GM19455 (cell line): Measurements from ENCODE around the gene PRRC2B.
"Not testable (repeated sequence)": the region's sequence is repeated elsewhere in the genome, so short reads cannot be mapped to it uniquely, and the experiment has no call there.

Source experiments
- ATAC-seq: cut with Tn5 transposase; IDR thresholded peaks from one replicate; pipeline ENCODE4 v1.9.1; 2021; ENCODE audit not compliant: unreplicated experiment

Gene PRRC2B

DNA sequence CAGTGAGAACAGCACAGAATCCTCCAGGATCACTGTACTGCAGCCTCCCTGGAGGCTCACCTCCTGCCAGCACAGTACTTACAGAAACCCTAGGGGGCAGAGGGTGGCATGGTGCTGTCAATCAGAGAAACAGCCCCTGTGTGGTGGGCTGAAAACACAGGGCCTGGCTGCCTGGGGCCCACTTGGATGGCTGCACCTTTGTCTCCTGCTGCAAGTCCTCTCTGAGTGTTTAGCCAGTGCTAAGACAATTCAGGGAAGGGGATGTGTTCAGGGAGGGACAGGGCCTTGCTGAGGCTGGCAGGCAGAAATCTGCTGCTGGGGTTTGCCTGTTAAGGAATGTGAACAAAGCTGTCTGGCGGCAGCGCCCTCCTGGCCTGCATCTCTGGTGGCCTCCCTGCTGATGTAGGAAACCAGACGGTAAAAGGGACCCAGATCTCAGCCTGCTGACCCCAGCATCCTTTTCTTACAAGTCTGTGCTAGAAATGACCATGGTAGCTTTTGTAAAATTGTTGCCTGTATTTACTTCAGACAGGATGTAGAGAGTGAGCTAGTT, 39.5 kb downstream of the PRRC2B start:
- no peak for ATAC-seq

DNA sequence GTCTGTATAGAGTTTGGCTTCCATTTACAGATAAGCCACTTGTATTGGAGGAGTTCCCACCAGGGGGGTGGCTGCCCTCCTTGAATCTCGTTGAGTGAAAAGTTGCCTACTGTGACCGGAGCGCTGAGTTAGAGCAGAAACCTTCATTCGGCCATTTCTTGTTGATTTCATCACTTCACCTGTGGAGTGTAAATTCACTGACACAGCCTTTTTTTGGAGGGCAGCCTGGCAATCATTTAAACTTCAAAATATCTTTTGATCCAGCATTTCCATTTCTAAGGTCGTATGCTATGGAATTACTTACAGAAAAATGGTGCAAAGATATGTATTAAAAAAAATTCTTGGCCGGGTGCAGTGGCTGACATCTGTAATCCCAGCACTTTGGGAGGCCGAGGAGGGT, 40.8 kb downstream of the PRRC2B start:
- ATAC-seq = no peak

DNA sequence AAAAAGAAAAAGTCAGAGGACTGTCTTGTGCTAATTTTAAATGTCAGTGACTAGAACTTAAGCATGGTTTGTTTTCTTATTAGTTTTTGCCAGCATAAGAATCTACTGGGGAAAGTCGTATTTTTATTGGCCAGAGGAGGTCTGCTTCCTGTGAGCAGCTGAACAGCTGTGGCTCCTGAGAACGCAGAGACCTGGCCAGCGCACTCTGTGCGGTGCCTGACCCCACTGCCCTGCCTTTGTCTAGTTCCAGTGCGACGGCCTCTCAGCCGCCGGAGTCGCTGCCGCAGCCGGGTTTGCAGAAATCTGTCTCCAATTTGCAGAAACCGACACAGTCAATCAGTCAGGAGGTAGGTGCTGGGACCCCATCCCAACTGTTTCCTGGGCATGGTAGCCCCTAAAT, 42.5 kb downstream of the PRRC2B start:
- ATAC-seq = no peak

DNA sequence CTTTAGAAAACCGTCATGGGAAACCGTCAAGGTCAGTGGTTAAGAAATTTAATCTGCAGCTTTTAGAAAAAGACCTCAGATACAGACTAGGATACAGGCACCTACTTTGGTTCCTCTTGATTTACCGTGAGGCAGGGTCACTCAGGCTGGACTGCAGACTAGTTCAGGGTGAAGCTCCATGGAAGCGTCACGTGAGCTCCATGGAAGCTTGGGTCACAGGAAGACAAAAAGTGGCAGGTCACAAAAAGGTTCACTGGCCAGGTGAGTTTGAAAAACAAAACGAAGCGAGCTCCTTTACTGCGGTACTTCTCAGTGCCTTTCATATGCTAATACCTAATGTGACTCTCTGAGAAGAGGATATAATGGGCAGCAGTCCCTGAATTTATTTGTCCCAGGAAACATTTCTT, 43.0 kb downstream of the PRRC2B start:
- no peak for ATAC-seq

DNA sequence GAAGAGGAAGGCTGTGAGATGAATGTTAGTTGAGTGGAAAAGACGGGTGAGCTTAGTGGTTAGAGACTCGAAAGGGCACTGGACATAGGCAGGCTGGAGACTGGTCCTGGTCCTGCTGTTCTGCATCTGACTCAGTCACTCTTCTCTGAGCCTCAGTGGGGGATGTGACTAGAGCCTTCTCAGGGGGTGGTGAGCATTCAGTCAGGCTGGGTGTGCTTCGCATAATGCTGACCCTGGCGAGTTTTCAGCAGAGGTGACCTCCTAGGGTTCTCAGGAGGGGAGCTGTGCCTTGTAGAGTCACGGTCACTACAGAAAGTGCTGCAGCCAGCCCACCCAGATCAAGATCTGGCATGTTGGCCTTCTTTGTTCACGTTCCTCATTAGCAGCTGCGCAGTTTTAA, 44.3 kb downstream of the PRRC2B start:
- no peak for ATAC-seq

DNA sequence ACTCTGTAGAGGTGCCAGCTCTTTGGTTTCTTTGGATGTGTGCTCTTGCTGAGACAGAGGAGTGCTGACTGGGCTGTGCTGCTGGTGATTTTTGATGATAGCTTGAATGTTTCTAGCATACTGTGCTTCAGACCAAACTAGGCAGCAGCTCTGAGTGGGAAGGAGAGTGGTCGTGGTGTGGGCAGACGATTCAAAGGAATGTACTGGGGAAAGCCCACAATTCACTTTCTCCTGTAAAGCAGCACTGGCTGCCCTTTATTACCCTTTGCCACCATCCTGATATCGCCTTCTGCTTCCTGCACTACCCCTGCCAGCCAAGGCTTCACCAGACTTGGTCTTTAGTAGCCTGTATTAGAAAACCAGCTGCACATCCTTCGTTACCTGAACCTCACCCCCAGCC, 45.3 kb downstream of the PRRC2B start:
- ATAC-seq = no peak

DNA sequence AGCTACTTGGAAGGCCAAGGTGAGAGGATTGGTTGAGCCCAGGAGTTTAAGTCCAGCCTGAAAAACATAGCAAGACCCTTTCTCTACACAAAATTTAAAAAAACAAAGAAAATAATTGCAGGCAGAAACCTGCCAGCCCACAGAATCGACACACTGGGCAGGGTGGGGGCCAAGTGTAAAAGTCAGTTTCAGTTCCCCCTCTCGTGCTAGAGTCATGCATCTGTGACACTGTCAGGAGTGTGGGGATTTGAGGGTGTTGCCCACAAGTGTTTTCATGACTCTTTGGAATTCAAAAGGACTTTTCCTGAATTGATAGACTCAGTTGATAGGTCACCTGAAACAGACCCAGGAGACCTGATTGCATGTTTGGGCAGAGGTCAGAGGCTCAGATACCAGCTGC, 47.6 kb downstream of the PRRC2B start:
- no peak for ATAC-seq

DNA sequence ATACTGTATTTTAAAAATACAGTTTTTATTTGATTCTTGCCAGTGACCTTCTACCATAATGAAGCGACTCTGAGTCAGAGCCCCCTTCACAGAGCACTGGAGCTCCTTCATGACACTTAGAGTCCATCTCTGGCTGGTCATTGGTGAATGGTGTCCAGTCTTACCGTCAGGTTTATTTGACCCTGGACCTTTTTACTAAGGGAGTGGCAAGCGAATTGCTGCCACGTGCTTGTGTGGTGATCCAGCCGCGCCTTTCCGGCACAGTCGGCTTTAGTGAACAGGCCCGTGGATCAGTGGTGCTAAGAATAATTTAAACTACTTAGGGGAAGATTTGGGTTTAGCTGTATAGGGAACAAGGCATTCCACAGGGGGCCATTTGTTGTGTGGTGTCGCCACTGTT, 48.5 kb downstream of the PRRC2B start:
- no peak for ATAC-seq

DNA sequence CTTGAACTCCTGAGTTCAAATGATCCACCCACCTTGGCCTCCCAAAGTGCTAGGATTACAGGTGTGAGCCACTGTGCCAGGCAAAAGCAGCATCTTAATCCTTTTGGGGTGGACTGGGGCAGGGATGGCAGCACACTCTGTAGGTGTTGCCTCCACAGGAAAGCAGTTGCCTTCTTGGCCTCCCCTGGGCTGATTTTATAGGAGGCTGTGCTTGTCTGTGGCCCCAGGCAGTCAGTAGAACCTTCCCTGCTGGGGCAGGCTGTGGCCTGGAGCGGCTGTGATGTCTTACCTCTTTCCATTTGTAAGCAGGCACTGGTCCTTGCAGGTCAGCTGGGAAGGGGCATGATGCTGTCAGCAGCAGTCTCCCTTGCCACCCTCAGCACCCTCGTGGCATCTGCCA, 49.8 kb downstream of the PRRC2B start:
- no peak for ATAC-seq

DNA sequence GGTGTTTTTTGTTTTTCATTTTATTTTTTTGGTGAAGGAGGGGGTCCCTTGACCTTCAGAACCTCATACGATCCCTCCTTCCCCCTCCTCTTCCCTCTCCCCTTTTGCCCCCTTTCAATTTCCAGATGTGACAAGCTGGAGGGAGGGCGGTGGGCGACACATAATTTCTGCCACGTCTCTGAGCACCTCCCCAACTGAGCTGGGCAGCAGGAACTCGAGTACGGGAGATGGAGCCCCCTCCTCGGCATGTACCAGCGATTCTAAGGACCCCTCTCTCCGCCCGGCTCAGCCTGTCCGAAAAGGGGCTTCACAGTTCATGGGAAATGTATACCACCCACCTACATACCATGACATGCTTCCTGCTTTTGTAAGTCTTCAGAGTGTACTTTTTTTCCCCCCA, 52.4 kb downstream of the PRRC2B start:
- ATAC-seq = no peak

DNA sequence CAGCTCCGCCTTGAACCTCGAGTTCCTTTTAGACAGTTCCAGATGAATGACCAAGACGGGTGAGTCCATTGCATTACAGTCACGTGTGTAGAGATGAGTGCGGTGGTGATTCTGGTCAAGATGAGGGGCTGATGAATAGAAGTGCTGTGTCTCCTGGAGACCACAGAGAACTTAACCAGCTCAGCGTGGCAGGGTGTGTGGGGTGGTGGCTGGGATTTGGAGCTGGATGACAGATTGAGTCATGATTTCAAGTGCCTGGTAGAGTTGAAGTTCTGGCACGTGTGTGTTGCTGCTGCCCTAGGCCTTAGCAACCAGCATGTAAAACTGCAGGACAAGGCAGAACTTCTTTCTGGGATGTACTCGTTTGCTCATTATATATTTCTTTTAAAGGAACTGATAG, 53.3 kb downstream of the PRRC2B start:
- no peak for ATAC-seq

DNA sequence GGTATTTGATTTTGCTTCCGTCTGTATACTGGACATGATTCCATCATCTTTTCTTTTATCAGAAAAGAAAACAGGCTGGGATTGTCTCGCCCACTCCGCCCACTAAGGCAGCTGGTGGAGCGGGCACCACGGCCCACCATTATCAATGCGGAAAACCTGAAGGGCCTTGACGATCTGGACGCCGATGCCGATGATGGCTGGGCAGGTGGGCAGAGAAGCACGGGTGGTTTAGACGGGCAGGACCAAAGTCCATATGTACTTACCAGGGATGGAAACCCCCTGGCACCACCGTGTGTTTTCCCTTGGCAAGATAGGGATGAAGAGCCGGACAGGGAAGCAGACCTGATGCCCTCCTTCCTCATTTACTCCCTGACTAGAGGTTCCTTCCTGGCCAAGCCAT, 53.7 kb downstream of the PRRC2B start:
- no peak for ATAC-seq

DNA sequence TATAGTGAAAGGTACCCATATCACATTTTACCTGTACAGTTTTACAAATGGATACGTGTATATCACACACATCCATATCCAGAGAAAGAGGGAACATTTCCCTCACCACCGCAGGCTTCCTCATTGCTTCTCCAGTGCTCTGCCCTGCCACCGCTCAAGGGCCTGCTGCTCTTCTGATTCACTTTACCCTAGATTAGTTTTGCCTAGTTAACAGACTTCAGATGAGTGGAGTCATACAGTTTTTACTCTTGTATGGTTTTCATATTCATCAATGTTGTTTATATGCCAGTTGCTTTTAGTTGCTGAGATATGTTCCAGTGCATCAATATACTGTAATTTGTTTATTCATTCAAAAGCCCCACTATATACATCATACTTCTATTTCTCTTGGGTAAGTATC, 54.9 kb downstream of the PRRC2B start:
- ATAC-seq = no peak

DNA sequence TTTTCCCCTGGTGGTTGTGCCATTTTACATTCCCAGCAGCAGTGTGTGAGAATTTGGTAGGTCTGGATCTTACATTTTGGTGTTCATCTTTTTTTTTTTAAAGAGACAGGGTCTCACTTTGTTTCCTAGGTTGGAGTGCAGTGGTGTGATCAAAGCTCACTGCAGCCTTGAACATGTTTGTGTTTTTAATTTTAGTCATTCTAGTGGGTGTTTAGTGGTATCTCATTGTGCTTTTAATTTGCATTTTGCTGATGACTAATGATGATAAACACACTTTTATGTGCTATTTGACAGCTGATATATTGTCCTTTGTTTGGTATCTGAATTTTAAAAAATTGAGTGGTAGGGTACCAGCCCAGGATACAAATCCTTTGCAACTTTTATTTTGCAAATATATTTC, 55.4 kb downstream of the PRRC2B start:
- no peak for ATAC-seq

DNA sequence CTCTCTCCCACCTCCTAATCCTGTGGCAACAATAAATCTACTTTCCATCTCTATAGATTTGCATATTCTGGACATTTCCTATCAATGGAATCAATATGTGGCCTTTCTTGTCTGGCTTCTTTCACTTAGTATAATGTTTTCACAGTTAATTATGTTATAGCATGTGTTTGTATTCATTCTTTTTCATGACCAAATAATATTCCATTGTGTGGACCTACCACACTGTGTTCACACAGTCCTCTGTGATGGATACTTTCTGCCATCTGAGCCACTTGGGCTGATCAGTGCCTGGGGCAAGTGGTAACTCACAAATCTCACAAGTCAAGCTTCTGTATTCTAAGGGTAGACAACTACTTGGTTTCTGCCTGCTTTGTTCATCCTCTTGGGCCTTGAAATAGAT, 60.1 kb downstream of the PRRC2B start:
- ATAC-seq = no peak

DNA sequence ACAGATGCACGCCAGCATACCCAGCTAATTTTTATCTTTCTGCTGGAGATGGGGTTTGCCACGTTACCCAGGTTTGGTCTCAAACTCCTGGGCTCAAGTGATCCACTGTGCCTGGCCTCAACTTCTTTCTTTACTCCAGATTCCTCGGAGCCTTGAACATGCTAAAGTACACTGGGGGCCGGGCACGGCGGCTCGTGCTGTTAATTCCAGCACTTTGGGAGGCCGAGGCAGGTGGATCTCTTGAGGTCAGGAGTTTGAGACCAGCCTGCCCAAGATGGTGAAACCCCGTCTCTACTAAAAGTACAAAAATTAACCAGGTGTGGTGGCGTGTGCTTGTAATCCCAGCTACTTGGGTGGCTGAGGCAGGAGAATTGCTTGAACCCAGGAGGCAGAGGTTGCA, 61.8 kb downstream of the PRRC2B start:
- ATAC-seq = not testable (repeated sequence)

DNA sequence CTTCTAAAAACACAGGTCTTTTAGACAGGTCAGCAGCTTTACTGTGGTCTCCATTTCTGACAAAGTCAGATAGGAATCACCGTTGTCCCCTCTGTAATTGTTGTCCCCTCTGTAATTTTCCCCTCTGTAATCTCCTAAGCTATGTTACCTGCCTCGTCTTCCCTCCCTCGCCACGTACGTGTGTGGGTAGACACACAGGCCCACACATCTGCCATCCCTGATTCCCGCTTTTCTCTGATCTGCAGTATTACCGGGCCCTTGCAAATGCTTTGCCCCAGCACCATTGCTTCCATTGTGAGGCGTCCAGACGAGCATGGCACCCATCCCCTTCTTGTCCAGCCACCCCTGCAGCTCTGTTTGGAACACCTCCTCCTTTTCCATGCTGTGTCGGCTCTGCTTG, 63.9 kb downstream of the PRRC2B start:
- ATAC-seq = no peak

DNA sequence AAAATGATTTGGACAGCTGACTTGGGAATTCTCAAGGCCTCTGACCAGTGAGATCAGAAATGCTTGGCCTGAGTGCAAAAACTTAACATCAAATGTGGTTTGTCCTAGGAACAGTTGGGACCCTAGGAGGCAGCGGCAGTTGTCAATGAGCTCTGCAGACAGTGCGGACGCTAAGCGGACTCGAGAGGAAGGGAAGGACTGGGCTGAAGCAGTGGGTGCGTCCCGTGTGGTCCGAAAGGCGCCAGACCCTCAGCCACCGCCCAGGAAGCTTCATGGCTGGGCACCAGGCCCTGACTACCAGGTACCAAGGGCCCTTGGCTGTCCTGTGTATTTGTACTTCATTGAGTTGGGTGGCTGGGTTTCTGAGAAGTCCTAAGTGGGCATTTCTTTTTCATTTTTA, 65.2 kb downstream of the PRRC2B start:
- no peak for ATAC-seq

DNA sequence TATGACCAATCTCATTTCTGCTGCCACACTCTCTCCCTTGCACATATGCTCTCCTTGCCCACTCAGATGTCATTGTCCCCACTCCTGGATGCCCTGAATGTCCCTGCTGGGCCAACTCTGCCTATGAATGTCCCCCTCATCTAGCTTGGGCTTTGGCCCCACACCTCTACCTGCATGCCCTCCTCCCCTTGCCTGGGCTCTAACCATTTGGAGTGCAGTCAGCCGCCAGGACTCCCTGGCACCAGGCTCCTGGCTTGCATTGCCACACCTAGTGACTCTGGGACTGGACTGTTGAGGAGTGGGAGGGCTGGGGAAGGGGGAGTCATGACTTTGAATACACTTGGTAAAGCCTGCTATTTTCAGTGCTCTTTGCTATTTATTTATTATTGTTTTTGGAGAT, 67.3 kb downstream of the PRRC2B start:
- no peak for ATAC-seq

DNA sequence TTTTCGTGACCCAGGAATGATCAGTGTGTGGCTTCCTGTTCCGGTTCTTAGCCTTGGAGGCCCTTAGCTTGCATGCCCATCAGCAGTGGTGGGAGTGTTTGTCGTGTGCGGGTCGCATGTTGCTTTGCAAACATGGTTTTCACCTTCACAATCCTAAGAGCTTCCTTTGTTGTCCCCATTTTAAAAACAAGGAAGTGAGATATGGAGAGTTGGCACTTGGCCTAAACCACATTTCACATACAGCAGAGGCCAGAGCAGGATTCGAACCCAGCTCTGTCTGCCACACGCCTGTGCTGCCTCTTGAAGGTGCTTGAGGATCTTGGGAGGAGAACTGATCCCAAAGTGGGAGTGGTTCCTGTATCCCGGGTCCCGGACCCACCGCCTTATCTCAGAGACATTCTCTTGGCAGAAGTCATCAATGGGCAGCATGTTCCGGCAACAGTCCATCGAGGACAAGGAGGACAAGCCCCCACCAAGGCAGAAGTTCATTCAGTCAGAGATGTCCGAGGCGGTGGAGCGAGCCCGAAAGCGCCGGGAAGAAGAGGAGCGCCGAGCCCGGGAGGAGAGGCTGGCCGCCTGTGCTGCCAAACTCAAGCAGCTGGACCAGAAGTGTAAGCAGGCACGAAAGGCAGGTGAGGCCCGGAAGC, 70.6 kb downstream of the PRRC2B start:
- no peak for ATAC-seq

DNA sequence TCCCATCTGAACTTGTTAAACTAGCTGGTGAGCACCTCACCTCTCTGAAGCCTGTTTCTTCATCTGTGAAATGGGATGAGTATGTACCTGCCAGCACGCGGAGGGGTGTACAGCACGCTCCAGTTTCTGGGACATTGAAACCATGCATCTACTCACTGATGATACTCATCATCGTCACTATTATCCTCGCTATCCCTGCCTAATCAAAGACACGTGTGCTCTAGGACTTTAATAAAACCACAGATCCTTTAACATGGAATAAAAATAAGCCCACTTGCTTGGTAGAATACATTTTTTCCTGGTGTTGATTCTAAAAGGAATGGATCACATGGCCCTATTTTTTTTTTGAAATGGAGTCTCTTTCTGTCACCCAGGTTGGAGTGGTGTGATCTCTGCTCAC, 71.5 kb downstream of the PRRC2B start:
- no peak for ATAC-seq

DNA sequence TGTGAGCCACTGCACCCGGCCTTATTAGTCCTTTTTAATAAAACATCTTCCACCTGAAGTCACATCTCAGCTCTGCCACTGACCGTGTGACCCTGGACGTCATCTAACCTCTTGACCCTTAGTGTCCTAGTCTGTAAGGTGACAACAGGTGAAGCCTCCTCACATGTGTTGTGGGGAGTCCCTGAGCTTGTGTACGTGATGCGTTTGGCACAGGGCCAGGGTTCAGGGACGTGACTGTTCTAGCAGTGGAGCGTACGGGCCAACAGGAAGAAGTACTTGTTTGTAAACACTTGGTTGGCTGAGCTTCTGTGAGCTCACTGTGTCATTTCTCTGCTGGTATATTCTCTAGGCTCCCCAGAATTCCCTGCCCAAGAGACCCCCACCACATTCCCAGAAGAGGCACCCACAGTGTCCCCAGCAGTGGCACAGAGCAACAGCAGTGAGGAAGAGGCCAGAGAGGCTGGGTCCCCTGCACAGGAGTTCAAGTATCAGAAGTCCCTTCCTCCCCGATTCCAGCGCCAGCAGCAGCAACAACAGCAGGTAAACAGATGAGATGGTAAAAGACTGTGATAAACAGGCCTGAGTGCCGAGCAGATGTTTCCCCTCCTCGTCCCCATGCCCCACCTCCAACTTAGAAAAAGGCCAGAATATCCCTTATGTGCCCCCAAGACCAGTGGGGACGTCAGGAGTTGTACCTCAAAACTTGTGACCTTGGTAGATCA, 73.5 kb downstream of the PRRC2B start:
- no peak for ATAC-seq

DNA sequence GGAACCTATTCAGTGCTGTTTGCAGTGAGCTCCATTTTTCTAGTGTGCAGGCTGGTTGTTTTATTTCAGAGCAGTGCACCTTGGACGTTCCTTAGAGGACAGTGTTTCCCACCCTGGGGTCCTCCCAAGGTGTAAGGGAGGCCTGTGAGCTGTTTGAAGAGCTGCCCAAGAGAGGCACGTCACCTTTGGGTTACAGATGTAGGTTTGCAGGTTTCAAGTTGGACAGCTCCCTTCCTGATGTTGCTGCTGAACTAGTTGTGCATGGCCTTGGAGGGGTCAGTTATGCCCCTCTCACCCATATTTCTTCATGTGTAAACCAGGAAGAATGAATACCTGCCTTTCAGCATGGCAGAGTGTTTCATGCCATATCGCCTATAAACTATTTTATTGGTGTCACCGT, 74.1 kb downstream of the PRRC2B start:
- ATAC-seq = no peak
